Left lung (tissue), 14 donors: ENCODE results near the gene CAPNS2. TPM values are rescaled to one million over a fixed set of nuclear protein-coding genes. Genes with fewer than 3 reads are reported as not detected.

ENCODE experiments used
- ATAC-seq: fragments of 200-7000 bp; cut with Tn5 transposase; one replicate; pipeline ENCODE4 v1.9.1; 2020; ENCODE audit warnings: moderate library complexity
- DNase-seq, 4 donors: peaks; one replicate each; pipeline ENCODE4 v3.0.0-alpha.2; 2013 to 2020
- H3K27ac ChIP-seq, 2 donors: fragments of 200-600 bp; sonication (generic) in 1 of 2; one replicate each; pipeline versions ENCODE4 v1.5.0 to v1.8.0; 2020 to 2021
- H3K27me3 ChIP-seq, 2 donors: fragments of 200-600 bp; sonication (generic) in 1 of 2; one replicate each; pipeline versions ENCODE4 v1.5.0 to v1.8.0; 2020 to 2021
- H3K36me3 ChIP-seq, 2 donors: fragments of 200-600 bp; sonication (generic) in 1 of 2; one replicate each; pipeline versions ENCODE4 v1.5.0 to v1.8.0; 2020 to 2021
- H3K4me1 ChIP-seq, 2 donors: fragments of 200-600 bp; one replicate each; pipeline ENCODE4 v1.8.0; 2021
- H3K4me3 ChIP-seq, 2 donors: fragments of 200-600 bp; sonication (generic) in 1 of 2; one replicate each; pipeline versions ENCODE4 v1.5.0 to v1.8.0; 2020 to 2021; ENCODE audit warnings: mild to moderate bottlenecking in 1 of 2
- H3K9me3 ChIP-seq, 2 donors: fragments of 200-600 bp; sonication (generic) in 1 of 2; one replicate each; pipeline versions ENCODE4 v1.5.0 to v1.8.0; 2020 to 2021
- intact Hi-C, 2 donors: fragments of 100-400 bp; cut with DNase I; formaldehyde crosslinking; loops; one replicate each; pipeline versions ENCODE4 v1.11.2 to v1.14.2; 2022
- long read RNA-seq, 12 donors: library from polyadenylated mRNA in 2 of 12; unstranded in 2 of 12; transcript quantifications; one replicate each; pipeline ENCODE4 v2.0.0 and lab custom pipeline, GENCODE V29; 2019 to 2026
- polyA plus RNA-seq, 6 donors: library from polyadenylated mRNA; unstranded; fragments of 120-200 nt; gene quantifications; one replicate each; pipeline ENCODE4 v1.2.1, GENCODE V29; 2013; ENCODE audit not compliant: insufficient read length in 6 of 6
- total RNA-seq, 2 donors: library from RNA; stranded (reverse); fragmentation: NEBNext Ultra II Directional; extraction: Animal tissue kit (Norgen Biotek cat#: 25700); gene quantifications; one replicate each; pipeline ENCODE4 v1.2.1, GENCODE V29; 2021
- TF ChIP-seq, protein P1 (sequence below), 2 donors: fragments of 200-600 bp; sonication (generic) in 1 of 2; IDR thresholded peaks; one replicate each; pipeline versions ENCODE4 v1.5.0 to v1.8.0; 2021; ENCODE audit warnings: antibody characterized with exemption in 2 of 2
- donor health status: DM: no; HTN: yes; CAD: no.
- donor health status: DM: no; HTN: no; CAD: no.

CAPNS2 gene
- total RNA-seq = 1 to 10 TPM in 1 of 2 donors, under 1 TPM in 1; 0.41 to 1.2 TPM
- polyA plus RNA-seq = under 1 TPM in 5 of 6 donors, not detected in 1; 0.24 to 0.51 (median 0.32) TPM
- long read RNA-seq, donor 1 = 0 reads
- long read RNA-seq, donor 2, partial matches to known transcripts = 0 of 1 reads
- long read RNA-seq, donor 2, other reads (novel, unspliced or antisense) = 0 of 1 reads
- long read RNA-seq, donor 3, partial matches to known transcripts = 0 of 1 reads
- long read RNA-seq, donor 3, other reads (novel, unspliced or antisense) = 0 of 1 reads
- long read RNA-seq, donor 4 = 0 reads
- long read RNA-seq, donor 5, partial matches to known transcripts = 0 of 1 reads
- long read RNA-seq, donor 5, other reads (novel, unspliced or antisense) = 0 of 1 reads
- long read RNA-seq, donor 6 = 0 reads
- long read RNA-seq, donor 7 = 0 reads
- long read RNA-seq, donor 8 = 0 reads
- long read RNA-seq, donor 9 = 0 reads
- long read RNA-seq, donor 10 = 0 reads
- long read RNA-seq, donor 11 = 0 reads
- long read RNA-seq, donor 12 = 0 reads

DNA sequence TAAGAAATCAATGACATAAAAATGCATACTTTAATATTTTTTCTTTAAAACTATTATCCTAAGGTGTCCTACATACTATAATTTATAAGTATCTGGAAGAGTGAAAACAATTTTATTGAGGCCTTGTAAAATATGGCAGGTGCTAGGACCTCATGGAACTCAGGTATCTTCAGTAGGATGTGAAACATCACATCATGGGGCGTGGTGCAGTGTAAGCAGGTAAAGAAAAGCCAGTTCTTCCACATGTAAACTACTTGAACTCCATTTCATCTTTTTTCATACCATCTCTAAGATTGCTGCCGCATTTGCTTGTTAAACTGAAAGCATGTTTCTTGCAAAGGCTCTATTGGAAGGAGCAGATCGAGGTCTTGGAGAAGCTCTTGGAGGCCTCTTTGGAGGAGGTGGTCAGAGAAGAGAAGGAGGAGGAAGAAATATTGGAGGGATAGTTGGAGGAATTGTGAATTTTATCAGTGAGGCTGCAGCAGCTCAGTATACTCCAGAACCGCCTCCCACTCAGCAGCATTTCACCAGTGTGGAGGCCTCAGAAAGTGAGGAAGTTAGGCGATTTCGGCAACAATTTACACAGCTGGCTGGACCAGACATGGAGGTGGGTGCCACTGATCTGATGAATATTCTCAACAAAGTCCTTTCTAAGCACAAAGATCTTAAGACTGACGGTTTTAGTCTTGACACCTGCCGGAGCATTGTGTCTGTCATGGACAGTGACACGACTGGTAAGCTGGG lies at the start of gene CAPNS2:
CAPNS2 (plus strand) TSS at position 253 of the 744 bp plus-strand sequence; CDS start at position 326, 73 bp downstream.
- no peak within 1 kb of the TSS for H3K4me3 ChIP-seq
- H3K9me3 ChIP-seq = no peaks in the 10 kb centered on the region
- peaks cover 12 to 39% of the 10 kb centered on the region in 2 donors for H3K4me1 ChIP-seq
- ATAC-seq (peak; percentile 36), DNase-seq (no peak)
- intact Hi-C loops = no loop called here
- H3K36me3 ChIP-seq = no peaks in the 10 kb centered on the region
- no peaks in the 10 kb centered on the region for H3K27me3 ChIP-seq
- H3K27ac ChIP-seq = peak within 1 kb of the TSS in 1 of 2 donors; percentile 45
- TF ChIP-seq, protein P1, sequence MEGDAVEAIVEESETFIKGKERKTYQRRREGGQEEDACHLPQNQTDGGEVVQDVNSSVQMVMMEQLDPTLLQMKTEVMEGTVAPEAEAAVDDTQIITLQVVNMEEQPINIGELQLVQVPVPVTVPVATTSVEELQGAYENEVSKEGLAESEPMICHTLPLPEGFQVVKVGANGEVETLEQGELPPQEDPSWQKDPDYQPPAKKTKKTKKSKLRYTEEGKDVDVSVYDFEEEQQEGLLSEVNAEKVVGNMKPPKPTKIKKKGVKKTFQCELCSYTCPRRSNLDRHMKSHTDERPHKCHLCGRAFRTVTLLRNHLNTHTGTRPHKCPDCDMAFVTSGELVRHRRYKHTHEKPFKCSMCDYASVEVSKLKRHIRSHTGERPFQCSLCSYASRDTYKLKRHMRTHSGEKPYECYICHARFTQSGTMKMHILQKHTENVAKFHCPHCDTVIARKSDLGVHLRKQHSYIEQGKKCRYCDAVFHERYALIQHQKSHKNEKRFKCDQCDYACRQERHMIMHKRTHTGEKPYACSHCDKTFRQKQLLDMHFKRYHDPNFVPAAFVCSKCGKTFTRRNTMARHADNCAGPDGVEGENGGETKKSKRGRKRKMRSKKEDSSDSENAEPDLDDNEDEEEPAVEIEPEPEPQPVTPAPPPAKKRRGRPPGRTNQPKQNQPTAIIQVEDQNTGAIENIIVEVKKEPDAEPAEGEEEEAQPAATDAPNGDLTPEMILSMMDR (IDR thresholded peaks at IDR 0.05) = no peak

DNA sequence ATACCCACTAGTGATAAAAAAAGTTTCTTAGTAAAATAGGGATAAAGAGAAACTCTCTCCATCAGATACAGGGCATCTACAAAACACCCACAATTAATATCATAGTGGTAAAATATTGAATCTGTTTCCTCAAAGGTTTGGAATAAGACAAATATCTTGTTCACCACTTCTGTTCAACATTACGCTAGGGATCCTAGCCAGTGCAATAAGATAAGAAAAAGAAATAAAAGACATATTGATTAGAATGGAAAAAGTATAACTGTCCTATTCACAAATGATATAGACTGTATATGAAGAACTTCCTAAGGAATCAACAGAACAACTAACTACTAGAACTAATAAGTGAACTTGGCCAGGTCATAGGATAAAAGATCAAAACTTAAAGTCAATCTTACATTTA lies 44.7 kb upstream of the CAPNS2 start:
- ATAC-seq (no peak), DNase-seq (no peak)
- H3K9me3 ChIP-seq = peaks cover 0 to 8% of the 10 kb centered on the region in 2 donors
- TF ChIP-seq, protein P1 (IDR thresholded peaks at IDR 0.05) = no peak
- H3K27ac ChIP-seq = no peak overlapping the region
- H3K4me1 ChIP-seq = no peaks in the 10 kb centered on the region
- H3K36me3 ChIP-seq = no peaks in the 10 kb centered on the region
- intact Hi-C loops = no loop called here
- no peaks in the 10 kb centered on the region for H3K27me3 ChIP-seq
- no peak overlapping the region for H3K4me3 ChIP-seq

DNA sequence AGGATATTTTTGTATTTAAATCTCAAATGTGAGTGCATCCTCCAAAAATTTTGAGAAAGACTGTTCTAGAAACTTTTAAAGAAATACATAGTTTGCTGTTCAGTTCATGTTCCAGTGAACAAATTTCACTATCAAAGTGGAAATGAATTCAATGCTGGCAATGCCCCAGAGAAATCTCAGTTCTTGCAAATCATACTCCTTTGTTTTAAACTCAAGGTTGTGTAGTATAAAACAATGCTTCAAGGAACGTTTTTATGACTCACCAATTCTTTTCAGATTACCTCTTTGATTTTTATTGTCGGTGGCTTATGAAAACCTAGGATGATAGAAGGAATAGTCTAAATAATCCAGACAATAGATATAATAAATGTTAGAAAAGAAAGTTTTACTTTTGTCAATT lies 40.0 kb upstream of the CAPNS2 start:
- TF ChIP-seq, protein P1 (IDR thresholded peaks at IDR 0.05) = no peak

DNA sequence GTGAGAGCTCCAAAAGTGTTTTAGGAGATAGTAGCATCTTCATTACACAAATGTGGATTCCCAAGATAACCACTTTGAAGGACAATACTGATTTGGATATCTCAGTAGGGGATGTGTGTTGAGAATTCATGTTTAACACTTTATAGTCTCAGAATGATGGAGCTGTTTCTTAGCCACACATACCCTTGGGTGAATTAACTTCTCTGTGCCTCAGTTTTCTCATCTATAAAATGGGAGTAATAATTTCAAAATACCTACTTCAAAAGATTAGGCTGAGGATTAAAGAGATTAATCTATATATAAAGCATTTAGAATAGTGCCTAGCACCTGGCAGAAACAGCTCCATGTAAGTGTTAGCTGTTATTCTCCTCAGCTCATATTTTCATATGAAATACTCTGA lies 38.6 kb upstream of the CAPNS2 start:
- Histone ChIP-seq H3K27ac (no peak overlapping the region), H3K9me3 (no peaks in the 10 kb centered on the region), H3K36me3 (peaks cover 0 to 28% of the 10 kb centered on the region in 2 donors), H3K4me3 (no peak overlapping the region), H3K4me1 (no peaks in the 10 kb centered on the region), H3K27me3 (no peaks in the 10 kb centered on the region)
- TF ChIP-seq, protein P1 (IDR thresholded peaks at IDR 0.05) = no peak
- intact Hi-C loops = no loop called here
- ATAC-seq (no peak), DNase-seq (no peak)

More for the DNA sequence above, 40.0 kb upstream of the CAPNS2 start:
- no peak for ATAC-seq
- Histone ChIP-seq H3K9me3 (peaks cover 0 to 7% of the 10 kb centered on the region in 2 donors), H3K27ac (no peak overlapping the region), H3K27me3 (no peaks in the 10 kb centered on the region), H3K36me3 (peaks cover 0 to 22% of the 10 kb centered on the region in 2 donors), H3K4me1 (no peaks in the 10 kb centered on the region), H3K4me3 (no peak overlapping the region)
- intact Hi-C loops = no loop called here
- DNase-seq = no peak

DNA sequence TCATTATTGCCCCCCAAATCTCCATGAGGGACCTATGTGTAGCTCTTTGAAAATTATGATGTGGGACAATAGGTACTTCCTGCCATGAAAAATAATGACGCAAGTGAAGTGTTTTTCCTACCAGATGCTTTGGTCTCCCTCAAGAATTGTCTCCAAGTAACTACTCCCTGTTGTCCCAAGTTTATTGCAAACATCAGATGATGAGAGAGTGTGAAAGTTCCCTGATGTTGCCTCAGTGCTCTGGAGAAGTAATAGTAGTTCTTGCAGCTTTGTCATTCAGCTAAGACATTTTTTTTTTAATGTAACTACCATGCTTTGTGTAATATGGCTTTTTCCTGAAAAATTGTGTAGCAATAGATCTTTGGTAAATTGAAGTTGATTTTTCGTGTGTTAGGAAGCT lies 37.5 kb upstream of the CAPNS2 start:
- H3K4me1 ChIP-seq = no peaks in the 10 kb centered on the region
- no peak for DNase-seq
- H3K27me3 ChIP-seq = no peaks in the 10 kb centered on the region
- no peak overlapping the region for H3K27ac ChIP-seq
- TF ChIP-seq, protein P1 (IDR thresholded peaks at IDR 0.05) = no peak
- no peak for ATAC-seq
- peaks cover 0 to 33% of the 10 kb centered on the region in 2 donors for H3K36me3 ChIP-seq
- intact Hi-C loops = no loop called here
- H3K4me3 ChIP-seq = no peak overlapping the region
- H3K9me3 ChIP-seq = no peaks in the 10 kb centered on the region
